Tibial nerve (tissue), 4 donors: ENCODE data around the gene CCDC7. TPM values are rescaled to one million over a fixed set of nuclear protein-coding genes. Genes with fewer than 3 reads are reported as not detected.
"Not testable (repeated sequence)": the region's sequence is repeated elsewhere in the genome, so short reads cannot be mapped to it uniquely, and the experiment has no call there.

Experiments used
- DNase-seq, 2 donors: peaks; one replicate each; pipeline ENCODE4 v3.0.0-alpha.2; 2019; ENCODE audit warnings: low spot score in 2 of 2
- H3K27ac ChIP-seq, 4 donors: fragments of 200-600 bp; sonication (generic) in 3 of 4; one replicate each; pipeline ENCODE4 v1.5.1; 2017 to 2019; ENCODE audit warnings: mild to moderate bottlenecking in 1 of 4
- H3K27me3 ChIP-seq, 2 donors: fragments of 200-600 bp; sonication (generic) in 1 of 2; one replicate each; pipeline versions ENCODE4 v1.5.1 to v1.6.0; 2017 to 2019
- H3K36me3 ChIP-seq, 3 donors: fragments of 200-600 bp; sonication (generic); one replicate each; pipeline ENCODE4 v1.5.1; 2018 to 2019
- H3K4me1 ChIP-seq, 4 donors: fragments of 200-600 bp; sonication (generic) in 3 of 4; one replicate each; pipeline ENCODE4 v1.5.1; 2017 to 2019
- H3K4me3 ChIP-seq, 4 donors: fragments of 200-600 bp; sonication (generic) in 3 of 4; one replicate each; pipeline ENCODE4 v1.5.1; 2017 to 2019; ENCODE audit warnings: mild to moderate bottlenecking in 1 of 4, moderate library complexity in 1 of 4
- H3K9me3 ChIP-seq, 4 donors: fragments of 200-600 bp; sonication (generic) in 3 of 4; one replicate each; pipeline ENCODE4 v1.5.1; 2017 to 2019
- EP300 ChIP-seq, 2 donors: sonication (generic); formaldehyde crosslinking; IDR thresholded peaks; one replicate each; pipeline ENCODE4 v1.6.1; 2017; ENCODE audit warnings: antibody characterized with exemption in 2 of 2, mild to moderate bottlenecking in 1 of 2
- POLR2A ChIP-seq, 2 donors: fragments of 450-650 bp; IDR thresholded peaks; one replicate each; pipeline ENCODE4 v1.6.1; 2017; ENCODE audit warnings: antibody characterized with exemption in 2 of 2, mild to moderate bottlenecking in 2 of 2, moderate library complexity in 2 of 2
- WGBS, 2 donors: methylation state at CpG; one replicate each; pipeline ENCODE4 v1.1.5; 2018; 5-methylcytosine and 5-hydroxymethylcytosine counted together
- total RNA-seq, 4 donors: library from RNA; depleted of rRNA; stranded (reverse); fragments of >200 nt; gene quantifications; one replicate each; pipeline ENCODE4 v1.1.0, GENCODE V29; 2016
- TF ChIP-seq, protein P1 (sequence below), 5 experiments: fragments of 200-600 bp in 3 of 5; fragments of 450-650 bp in 2 of 5; sonication (generic) in 3 of 5; IDR thresholded peaks; one replicate each; pipeline ENCODE4 v1.5.1; 2016 to 2019; ENCODE audit warnings: antibody characterized with exemption in 5 of 5, mild to moderate bottlenecking in 3 of 5, moderate library complexity in 2 of 5

CCDC7 gene
- total RNA-seq, 4 donors from 2014 or later: 20.7 to 97.0 (median 45.6) TPM

DNA sequence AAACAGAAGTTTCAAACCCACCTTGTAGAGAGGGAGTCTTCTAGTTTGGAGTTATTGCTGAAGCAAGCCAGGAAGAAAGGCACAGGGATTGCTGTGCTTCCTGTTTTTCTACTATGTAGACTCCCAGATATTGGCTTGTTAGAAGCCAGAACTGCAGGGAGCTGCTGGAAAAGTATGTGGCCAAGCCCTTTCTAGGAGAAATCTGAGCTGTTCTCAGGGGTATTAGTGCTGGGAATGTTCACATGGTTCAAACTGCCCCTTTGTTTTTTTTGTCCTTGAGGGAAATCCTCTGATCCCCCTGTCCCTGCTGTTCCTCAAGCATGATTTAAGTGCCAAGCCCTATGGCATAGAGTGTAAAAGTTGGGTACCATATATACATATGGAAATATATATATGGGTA lies 184.0 kb downstream of the CCDC7 start:
- Histone ChIP-seq H3K27me3 (no peaks in the 10 kb centered on the region), H3K9me3 (peaks cover 0 to 15% (median 3%) of the 10 kb centered on the region in 4 donors), H3K4me3 (no peak overlapping the region), H3K4me1 (no peaks in the 10 kb centered on the region), H3K36me3 (peaks cover 0 to 21% (median 0%) of the 10 kb centered on the region in 3 donors), H3K27ac (no peak overlapping the region)
- no peak for DNase-seq
- TF ChIP-seq, protein P1, sequence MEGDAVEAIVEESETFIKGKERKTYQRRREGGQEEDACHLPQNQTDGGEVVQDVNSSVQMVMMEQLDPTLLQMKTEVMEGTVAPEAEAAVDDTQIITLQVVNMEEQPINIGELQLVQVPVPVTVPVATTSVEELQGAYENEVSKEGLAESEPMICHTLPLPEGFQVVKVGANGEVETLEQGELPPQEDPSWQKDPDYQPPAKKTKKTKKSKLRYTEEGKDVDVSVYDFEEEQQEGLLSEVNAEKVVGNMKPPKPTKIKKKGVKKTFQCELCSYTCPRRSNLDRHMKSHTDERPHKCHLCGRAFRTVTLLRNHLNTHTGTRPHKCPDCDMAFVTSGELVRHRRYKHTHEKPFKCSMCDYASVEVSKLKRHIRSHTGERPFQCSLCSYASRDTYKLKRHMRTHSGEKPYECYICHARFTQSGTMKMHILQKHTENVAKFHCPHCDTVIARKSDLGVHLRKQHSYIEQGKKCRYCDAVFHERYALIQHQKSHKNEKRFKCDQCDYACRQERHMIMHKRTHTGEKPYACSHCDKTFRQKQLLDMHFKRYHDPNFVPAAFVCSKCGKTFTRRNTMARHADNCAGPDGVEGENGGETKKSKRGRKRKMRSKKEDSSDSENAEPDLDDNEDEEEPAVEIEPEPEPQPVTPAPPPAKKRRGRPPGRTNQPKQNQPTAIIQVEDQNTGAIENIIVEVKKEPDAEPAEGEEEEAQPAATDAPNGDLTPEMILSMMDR (IDR thresholded peaks at IDR 0.05): no peak
- no peak for TF ChIP-seq EP300 (IDR thresholded peaks at IDR 0.05)
- no peak for TF ChIP-seq POLR2A (IDR thresholded peaks at IDR 0.05)

DNA sequence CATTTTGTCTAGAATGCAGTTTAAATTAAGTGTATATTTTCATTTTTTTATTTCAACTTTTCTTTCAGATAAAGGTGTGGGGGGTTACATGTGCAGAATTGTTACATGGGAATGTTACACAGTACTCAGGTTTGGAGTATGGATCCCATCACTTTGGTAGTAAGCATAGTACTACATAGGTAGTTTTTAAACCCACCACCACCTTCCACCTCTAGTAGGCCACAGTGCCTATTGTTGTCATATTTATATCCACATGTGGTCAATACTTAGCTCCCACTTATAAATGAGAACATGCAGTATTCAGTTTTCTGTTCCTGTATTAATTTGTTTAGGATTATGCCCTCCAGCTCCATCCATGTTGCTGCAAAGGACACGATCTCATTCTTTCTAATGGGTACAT lies 200.6 kb downstream of the CCDC7 start:
- DNase-seq: no peak
- Histone ChIP-seq H3K27ac (no peak overlapping the region), H3K36me3 (peaks cover 0 to 59% (median 0%) of the 10 kb centered on the region in 3 donors), H3K9me3 (peaks cover 0 to 59% (median 3%) of the 10 kb centered on the region in 4 donors), H3K4me3 (no peak overlapping the region), H3K4me1 (no peaks in the 10 kb centered on the region), H3K27me3 (no peaks in the 10 kb centered on the region)
- WGBS, 2 donors: 53 to 100% methylated on average over 1 of the region's 1 CpG
- TF ChIP-seq EP300 (IDR thresholded peaks at IDR 0.05): no peak
- TF ChIP-seq, protein P1 (IDR thresholded peaks at IDR 0.05): no peak
- no peak for TF ChIP-seq POLR2A (IDR thresholded peaks at IDR 0.05)

- TF ChIP-seq POLR2A (IDR thresholded peaks at IDR 0.05) (no peak), EP300 (IDR thresholded peaks at IDR 0.05) (no peak)
- TF ChIP-seq, protein P1 (IDR thresholded peaks at IDR 0.05): no peak
- 67 to 73% methylated on average over 1 of the region's 1 CpG for WGBS, 2 donors
- Histone ChIP-seq H3K4me3 (no peak overlapping the region), H3K27me3 (no peaks in the 10 kb centered on the region), H3K36me3 (peaks cover 0 to 62% (median 0%) of the 10 kb centered on the region in 3 donors), H3K9me3 (peaks cover 0 to 67% (median 11%) of the 10 kb centered on the region in 4 donors), H3K27ac (no peak overlapping the region), H3K4me1 (no peaks in the 10 kb centered on the region)
- DNase-seq: no peak
Observed at GRCh38 chr10:32650246-32650655, 204.3 kb downstream of the CCDC7 start.

- not testable (repeated sequence) for DNase-seq, H3K27me3 ChIP-seq, H3K4me3 ChIP-seq, H3K4me1 ChIP-seq, H3K27ac ChIP-seq
- H3K9me3 ChIP-seq: peaks cover 0 to 36% (median 12%) of the 10 kb centered on the region in 4 donors
- peaks cover 0 to 64% (median 0%) of the 10 kb centered on the region in 3 donors for H3K36me3 ChIP-seq
- 41 to 85% methylated on average over 1 of the region's 1 CpG for WGBS, 2 donors
Observed at GRCh38 chr10:32657430-32657829, 211.5 kb downstream of the CCDC7 start.

GRCh38 chr10:32661346-32661745 lies 215.4 kb downstream of the CCDC7 start:
- Histone ChIP-seq H3K27ac (no peak overlapping the region), H3K4me3 (no peak overlapping the region), H3K36me3 (peaks cover 0 to 29% (median 0%) of the 10 kb centered on the region in 3 donors), H3K4me1 (no peaks in the 10 kb centered on the region), H3K27me3 (no peaks in the 10 kb centered on the region), H3K9me3 (peaks cover 0 to 9% (median 4%) of the 10 kb centered on the region in 4 donors)
- WGBS, 2 donors: 97 to 100% methylated on average over 2 of the region's 2 CpGs
- no peak for TF ChIP-seq EP300 (IDR thresholded peaks at IDR 0.05)
- no peak for TF ChIP-seq POLR2A (IDR thresholded peaks at IDR 0.05)
- TF ChIP-seq, protein P1 (IDR thresholded peaks at IDR 0.05): no peak
- DNase-seq: no peak
